ENCODE measurements around the gene ZNF865. TPM values are rescaled to one million over a fixed set of nuclear protein-coding genes. Genes with fewer than 3 reads are reported as not detected.

ZNF865 gene
- total RNA-seq, 1 experiment from 2014 or later, result 1.0 TPM

GRCh38 chr19:55658846-55659459 is 53.5 kb downstream of the ZNF865 start:
- DNase-seq (ENCODE audit: low spot score), result no peak

DNA sequence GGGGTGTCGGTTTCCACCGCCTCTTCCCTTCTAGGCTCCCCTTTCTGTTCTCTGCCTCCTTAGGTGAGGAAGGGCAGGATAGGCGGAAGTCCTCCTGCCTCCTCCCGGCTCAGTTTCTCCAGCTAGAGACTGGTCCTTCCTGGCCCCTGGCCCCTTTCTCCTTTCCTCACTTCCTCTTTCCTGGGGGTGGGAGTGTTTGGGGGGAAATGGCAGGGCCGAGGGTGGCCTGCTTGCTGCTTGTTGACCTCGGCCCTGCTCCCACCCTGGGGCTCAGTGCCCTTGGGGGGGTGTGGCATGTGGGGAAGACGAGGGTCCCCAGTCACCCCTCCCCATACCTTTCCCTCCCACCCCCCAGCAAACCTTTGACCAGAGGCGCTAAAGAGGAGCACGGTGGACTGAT is 54.4 kb downstream of the ZNF865 start:
- DNase-seq (ENCODE audit: low spot score), result no peak

DNA sequence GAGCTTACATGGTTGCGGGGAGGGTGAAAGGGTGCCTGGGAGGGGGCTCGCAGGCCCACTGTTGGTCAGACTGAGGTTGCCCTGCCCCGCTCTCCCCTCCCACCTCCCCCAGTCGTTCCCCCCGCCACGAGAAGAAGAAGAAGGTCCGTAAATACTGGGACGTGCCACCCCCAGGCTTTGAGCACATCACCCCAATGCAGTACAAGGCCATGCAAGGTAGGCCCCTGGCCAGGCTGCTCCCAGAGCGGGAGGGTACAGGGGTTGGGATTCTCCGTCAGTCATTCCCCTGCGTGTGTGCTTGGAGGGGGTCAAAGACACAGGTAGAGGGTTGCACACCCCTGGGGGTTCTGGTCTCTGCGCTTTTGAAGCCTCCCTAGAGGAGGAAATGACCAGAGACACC is 55.0 kb downstream of the ZNF865 start:
- DNase-seq (ENCODE audit: low spot score), result no peak

GRCh38 chr19:55660991-55661390 is 55.5 kb downstream of the ZNF865 start:
- no peak for DNase-seq (ENCODE audit: low spot score)

DNA sequence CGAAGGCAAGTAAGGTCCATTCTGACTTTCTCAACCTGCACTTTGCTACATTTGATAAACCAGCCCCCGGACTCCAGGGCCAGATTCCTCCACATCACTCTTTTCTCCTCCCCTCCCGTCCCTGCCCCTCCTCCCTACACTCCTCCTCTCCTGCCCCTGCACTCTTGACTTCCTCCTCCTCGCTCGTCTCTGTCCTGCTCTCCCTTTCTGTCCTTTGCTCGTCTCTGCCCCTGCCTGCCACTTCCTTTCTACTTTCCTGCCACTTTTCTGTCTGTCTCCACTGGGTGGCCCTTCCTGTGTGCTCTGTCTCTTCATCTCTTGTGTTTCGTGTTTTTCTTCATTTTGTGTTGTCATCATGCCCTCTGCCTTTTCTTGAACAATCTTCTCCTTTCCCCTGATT is 56.4 kb downstream of the ZNF865 start:
- DNase-seq (ENCODE audit: low spot score), result no peak

DNA sequence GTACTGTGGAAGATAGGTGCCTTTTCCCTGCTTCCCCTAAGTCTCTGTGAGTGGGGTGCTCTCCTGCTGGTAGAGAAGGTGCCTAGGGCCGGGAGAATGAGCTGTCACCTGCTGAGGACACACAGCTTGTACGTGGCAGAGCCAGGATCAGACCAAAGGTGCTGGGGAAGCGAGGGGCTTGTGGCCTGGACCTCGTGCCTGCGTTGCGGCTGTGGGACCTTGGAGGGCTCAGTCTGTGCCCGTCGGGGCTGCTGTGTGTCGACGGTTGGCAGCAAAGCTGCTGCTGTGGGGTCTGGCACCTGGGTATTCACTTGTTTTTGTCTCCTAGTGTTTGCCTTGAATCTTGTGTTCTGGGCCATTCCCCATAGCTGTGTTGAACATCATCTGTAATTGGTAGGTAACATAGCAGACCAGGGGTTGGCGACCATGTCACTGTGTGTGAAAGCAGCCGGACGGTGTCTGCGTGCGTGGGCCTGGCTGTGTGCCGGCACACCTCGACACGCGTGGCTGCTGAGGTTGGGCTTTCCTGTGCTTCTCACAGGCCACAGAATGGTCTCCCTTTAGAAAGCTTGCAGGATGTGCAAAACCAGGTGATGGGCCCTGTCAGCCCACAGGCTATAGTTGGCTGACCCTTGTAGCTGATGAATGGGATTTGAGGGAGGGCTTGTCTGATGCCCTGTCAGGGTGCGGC is 58.5 kb downstream of the ZNF865 start:
- no peak for DNase-seq (ENCODE audit: low spot score)

DNA sequence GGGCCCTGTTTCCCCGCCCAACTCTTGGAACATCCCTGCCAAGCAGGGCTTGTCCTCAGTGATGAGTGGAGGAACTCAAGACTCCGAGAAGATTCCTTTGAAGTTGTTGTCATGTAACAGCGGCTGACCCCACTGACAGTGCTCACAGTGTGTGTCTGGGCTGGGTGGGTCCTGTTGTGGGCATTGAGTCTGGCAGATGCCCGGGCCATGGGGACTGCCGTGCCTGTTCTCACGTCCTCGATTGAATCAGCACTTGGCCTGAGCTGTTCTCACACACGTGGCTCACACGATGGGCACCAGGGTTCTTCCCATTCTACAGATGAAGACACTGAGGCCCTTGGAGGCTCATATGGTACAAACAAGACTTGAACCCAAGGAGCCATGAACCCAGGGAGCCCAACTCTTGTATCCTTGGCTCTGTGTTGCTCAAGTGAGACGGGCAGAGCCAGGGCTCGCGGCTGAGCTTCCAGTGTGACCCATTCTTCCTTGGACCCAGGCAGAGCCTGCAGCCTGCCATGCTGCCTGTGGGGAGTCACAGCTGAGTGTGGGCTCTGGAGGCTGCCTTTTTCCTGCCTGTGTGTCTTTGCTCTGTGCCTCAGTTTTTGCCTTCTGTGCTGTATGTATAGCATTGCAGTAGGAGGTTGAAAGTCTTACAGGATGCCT is 61.0 kb downstream of the ZNF865 start:
- DNase-seq (ENCODE audit: low spot score), result no peak

Other genes starting within 250 kb of the ZNF865 start
- not detected in 2 replicates for gene GARIN5B, start 242.4 kb upstream of the ZNF865 start, total RNA-seq (2014; rRNA removed; shearing (Covaris generic))
- gene IL11, start 235.2 kb upstream of the ZNF865 start, total RNA-seq (2014; rRNA removed; shearing (Covaris generic)), result 1.4 and 1.8 TPM in 2 replicates
- gene TMEM190, start 228.8 kb upstream of the ZNF865 start, total RNA-seq (2014; rRNA removed; shearing (Covaris generic)), result not detected in 2 replicates
- not detected in 2 replicates for gene TMEM238, start 221.4 kb upstream of the ZNF865 start, total RNA-seq (2014; rRNA removed; shearing (Covaris generic))
- gene RPL28, start 219.7 kb upstream of the ZNF865 start, total RNA-seq (2014; rRNA removed; shearing (Covaris generic)), result 1,100 and 1,282 TPM in 2 replicates
- gene UBE2S, start 197.9 kb upstream of the ZNF865 start, total RNA-seq (2014; rRNA removed; shearing (Covaris generic)), result 284 and 324 TPM in 2 replicates
- not detected in 2 replicates for gene SHISA7, start 162.3 kb upstream of the ZNF865 start, total RNA-seq (2014; rRNA removed; shearing (Covaris generic))
- gene ISOC2, start 144.0 kb upstream of the ZNF865 start, total RNA-seq (2014; rRNA removed; shearing (Covaris generic)), result 187 and 279 TPM in 2 replicates
- gene C19orf85, start 140.9 kb upstream of the ZNF865 start, total RNA-seq (2014; rRNA removed; shearing (Covaris generic)), result not detected in 2 replicates
- 1.4 and 3.9 TPM in 2 replicates for gene ZNF628, start 129.0 kb upstream of the ZNF865 start, total RNA-seq (2014; rRNA removed; shearing (Covaris generic))
- gene NAT14, start 120.5 kb upstream of the ZNF865 start, total RNA-seq (2014; rRNA removed; shearing (Covaris generic)), result 28.0 and 28.9 TPM in 2 replicates
- 0.23 and 0.29 TPM in 2 replicates for gene SSC5D, start 117.2 kb upstream of the ZNF865 start, total RNA-seq (2014; rRNA removed; shearing (Covaris generic))
- not detected in 2 replicates for gene SBK2, start 68.5 kb upstream of the ZNF865 start, total RNA-seq (2014; rRNA removed; shearing (Covaris generic))
- gene SBK3, start 60.1 kb upstream of the ZNF865 start, total RNA-seq (2014; rRNA removed; shearing (Covaris generic)), result not detected in 2 replicates
- 2.5 and 4.6 TPM in 2 replicates for gene ZNF579, start 24.8 kb upstream of the ZNF865 start, total RNA-seq (2014; rRNA removed; shearing (Covaris generic))
- 5.1 and 7.8 TPM in 2 replicates for gene FIZ1, start 6.1 kb upstream of the ZNF865 start, total RNA-seq (2014; rRNA removed; shearing (Covaris generic))
- 16.7 and 21.9 TPM in 2 replicates for gene ZNF524, start 5.4 kb upstream of the ZNF865 start, total RNA-seq (2014; rRNA removed; shearing (Covaris generic))
- 5.2 and 7.2 TPM in 2 replicates for gene ZNF784, start 18.9 kb downstream of the ZNF865 start, total RNA-seq (2014; rRNA removed; shearing (Covaris generic))
- 9.6 and 19.2 TPM in 2 replicates for gene ZNF580, start 35.4 kb downstream of the ZNF865 start, total RNA-seq (2014; rRNA removed; shearing (Covaris generic))
- gene ZNF581, start 38.0 kb downstream of the ZNF865 start, total RNA-seq (2014; rRNA removed; shearing (Covaris generic)), result 28.9 and 29.5 TPM in 2 replicates
- gene CCDC106, start 42.6 kb downstream of the ZNF865 start, total RNA-seq (2014; rRNA removed; shearing (Covaris generic)), result 0.45 and 2.4 TPM in 2 replicates
- 95.5 and 121 TPM in 2 replicates for gene U2AF2, start 49.4 kb downstream of the ZNF865 start, total RNA-seq (2014; rRNA removed; shearing (Covaris generic))
- gene EPN1, start 69.6 kb downstream of the ZNF865 start, total RNA-seq (2014; rRNA removed; shearing (Covaris generic)), result 43.6 and 59.6 TPM in 2 replicates
- gene NLRP9, start 132.8 kb downstream of the ZNF865 start, total RNA-seq (2014; rRNA removed; shearing (Covaris generic)), result not detected in 2 replicates
- 7.7 and 12.4 TPM in 2 replicates for gene RFPL4A, start 153.4 kb downstream of the ZNF865 start, total RNA-seq (2014; rRNA removed; shearing (Covaris generic))
- 1.8 TPM in 1 of 2 replicates, not detected in the other for gene RFPL4AL1, start 163.5 kb downstream of the ZNF865 start, total RNA-seq (2014; rRNA removed; shearing (Covaris generic))
- gene NLRP11, start 226.4 kb downstream of the ZNF865 start, total RNA-seq (2014; rRNA removed; shearing (Covaris generic)), result 2.1 and 2.4 TPM in 2 replicates
- 4.7 and 7.9 TPM in 2 replicates for gene NLRP4, start 230.9 kb downstream of the ZNF865 start, total RNA-seq (2014; rRNA removed; shearing (Covaris generic))